RWPE1 (cell line): ENCODE data around the gene PIGM.

ENCODE experiments used
- CTCF ChIA-PET: fragments of 350-600 bp; sonication (Branson Sonifier 250); formaldehyde crosslinking; extraction: SDS; loops from one replicate; lab custom pipeline; 2021; lab: Yijun Ruan, JAX
- POLR2A ChIA-PET: fragments of 400-600 bp; formaldehyde crosslinking; extraction: SDS; loops from one replicate; lab custom pipeline; 2020; ENCODE audit warnings: antibody characterized with exemption; ENCODE audit not compliant: low non-redundant PET; lab: Yijun Ruan, JAX
- DNase-seq: peaks from one replicate; pipeline ENCODE4 v3.0.0; 2012; ENCODE audit warnings: low spot score
- H3K27ac ChIP-seq: fragments of 450-650 bp; 2 replicates; pipeline ENCODE4 v1.5.1; 2017
- TF ChIP-seq, protein P1 (sequence below): fragments of 450-650 bp; conservative IDR thresholded peaks from 2 replicates; pipeline ENCODE4 v1.5.1; 2017; ENCODE audit warnings: low read depth, mild to moderate bottlenecking

PIGM gene

DNA sequence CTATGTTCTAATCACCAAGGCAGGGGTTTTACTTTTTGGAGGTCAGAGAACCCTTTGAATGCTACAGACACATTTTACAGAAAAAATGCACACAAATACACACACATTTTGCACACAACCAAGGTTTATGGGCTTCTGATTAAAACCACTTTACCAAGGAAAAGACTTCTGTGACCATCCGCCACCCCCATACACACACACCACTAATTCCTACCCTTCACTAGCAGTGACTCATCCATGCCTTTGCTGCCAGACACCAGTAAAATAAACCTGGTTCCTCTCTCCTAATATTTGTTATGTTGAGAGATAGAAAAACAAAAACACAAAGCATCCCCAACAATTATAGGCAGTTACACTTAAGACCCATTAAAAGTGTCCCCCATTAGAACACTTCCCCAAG lies 12.9 kb downstream of the PIGM start:
- POLR2A ChIA-PET = no interaction called here
- H3K27ac ChIP-seq = no peak overlapping the region
- CTCF ChIA-PET = no interaction called here
- DNase-seq = peak; percentile 63
- TF ChIP-seq, protein P1, sequence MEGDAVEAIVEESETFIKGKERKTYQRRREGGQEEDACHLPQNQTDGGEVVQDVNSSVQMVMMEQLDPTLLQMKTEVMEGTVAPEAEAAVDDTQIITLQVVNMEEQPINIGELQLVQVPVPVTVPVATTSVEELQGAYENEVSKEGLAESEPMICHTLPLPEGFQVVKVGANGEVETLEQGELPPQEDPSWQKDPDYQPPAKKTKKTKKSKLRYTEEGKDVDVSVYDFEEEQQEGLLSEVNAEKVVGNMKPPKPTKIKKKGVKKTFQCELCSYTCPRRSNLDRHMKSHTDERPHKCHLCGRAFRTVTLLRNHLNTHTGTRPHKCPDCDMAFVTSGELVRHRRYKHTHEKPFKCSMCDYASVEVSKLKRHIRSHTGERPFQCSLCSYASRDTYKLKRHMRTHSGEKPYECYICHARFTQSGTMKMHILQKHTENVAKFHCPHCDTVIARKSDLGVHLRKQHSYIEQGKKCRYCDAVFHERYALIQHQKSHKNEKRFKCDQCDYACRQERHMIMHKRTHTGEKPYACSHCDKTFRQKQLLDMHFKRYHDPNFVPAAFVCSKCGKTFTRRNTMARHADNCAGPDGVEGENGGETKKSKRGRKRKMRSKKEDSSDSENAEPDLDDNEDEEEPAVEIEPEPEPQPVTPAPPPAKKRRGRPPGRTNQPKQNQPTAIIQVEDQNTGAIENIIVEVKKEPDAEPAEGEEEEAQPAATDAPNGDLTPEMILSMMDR = no peak

DNA sequence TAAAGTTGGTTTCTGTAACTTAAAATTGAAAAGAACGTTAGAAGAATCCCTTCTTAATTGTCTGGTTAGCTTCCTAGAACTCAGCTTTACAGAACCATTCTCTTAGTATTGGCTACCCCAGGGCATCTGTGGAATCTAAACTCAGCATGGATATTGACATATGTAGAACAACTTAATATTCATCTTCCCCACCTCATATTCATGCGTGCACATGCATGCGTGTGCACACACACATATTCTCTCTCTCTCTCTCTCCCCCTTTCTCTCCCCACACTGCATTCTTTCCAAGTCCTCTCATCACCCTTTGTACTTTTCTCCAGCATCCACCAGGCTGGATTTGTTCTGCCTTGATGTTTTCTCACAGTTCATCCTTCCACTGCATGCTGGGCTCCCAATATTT lies 13.4 kb downstream of the PIGM start:
- no peak overlapping the region for H3K27ac ChIP-seq
- DNase-seq = no peak
- TF ChIP-seq, protein P1 = no peak
- CTCF ChIA-PET = no interaction called here
- POLR2A ChIA-PET = no interaction called here

DNA sequence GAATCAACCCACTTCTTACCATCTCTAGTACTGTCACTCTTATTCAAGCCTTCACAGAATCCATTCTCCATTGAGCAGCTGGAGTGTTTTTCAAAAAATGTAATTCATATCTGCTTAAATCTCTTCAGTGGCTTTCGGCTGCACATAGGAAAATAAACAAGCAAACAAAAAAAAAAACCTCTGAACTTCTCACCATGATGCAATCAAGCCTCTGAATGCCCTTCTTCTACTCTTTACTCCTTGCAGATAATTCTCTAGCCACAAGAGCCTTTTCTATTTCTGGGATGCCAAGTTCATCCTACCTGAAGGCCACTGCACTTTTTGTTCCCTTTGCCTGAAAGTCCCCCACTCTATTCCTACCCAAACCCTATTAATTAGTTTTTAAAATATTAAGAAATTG lies 14.2 kb downstream of the PIGM start:
- TF ChIP-seq, protein P1 = no peak
- CTCF ChIA-PET = interaction anchor here (0.7 kb wide), 1 partner anchor 62 kb away, joined by 3 read pairs; no protein-coding TSS in a partner anchor
- POLR2A ChIA-PET = no interaction called here

DNA sequence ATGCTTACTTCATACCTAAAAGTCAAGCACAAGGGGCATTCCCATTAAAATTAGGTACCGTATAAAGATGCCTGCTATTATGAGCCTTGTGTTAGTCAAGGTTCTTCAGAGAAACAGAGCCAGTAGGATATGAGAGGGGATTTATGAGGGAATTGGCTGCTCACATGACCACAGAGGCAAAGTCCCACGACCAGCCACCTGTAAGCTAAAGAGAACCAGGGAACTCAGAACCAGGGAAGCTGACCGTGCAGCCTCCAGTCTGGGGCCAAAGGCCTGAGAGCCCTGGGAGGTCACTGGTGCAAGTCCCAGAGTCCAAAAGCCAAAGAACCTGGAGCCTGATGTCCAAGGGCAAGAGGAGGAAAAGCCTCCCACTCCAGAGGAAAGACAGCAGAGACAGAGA lies 20.0 kb downstream of the PIGM start:
- TF ChIP-seq, protein P1 = no peak
- no peak overlapping the region for H3K27ac ChIP-seq
- DNase-seq = no peak
- ChIA-PET CTCF (no interaction called here), POLR2A (no interaction called here)

More for the DNA sequence above, 14.2 kb downstream of the PIGM start:
- H3K27ac ChIP-seq = no peak overlapping the region
- no peak for DNase-seq

DNA sequence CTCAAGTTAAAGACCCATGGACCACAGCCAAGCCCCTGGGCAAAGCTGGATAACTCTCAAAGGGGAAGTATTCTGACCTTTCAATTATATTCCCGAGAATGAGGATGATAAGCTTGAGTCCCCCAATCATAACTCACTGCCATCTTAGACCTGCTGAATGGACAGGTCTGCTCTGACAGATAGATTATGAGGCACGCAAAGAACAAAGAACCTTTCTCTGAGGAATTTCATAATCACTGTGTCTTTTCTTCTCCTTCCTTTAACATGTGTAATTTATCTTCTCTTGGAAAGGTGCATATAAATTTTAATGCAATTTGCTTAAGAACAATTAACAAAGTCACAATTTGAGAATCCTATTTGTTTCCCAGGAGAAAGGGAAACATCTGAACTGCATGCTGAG lies 22.0 kb downstream of the PIGM start:
- no peak overlapping the region for H3K27ac ChIP-seq
- ChIA-PET POLR2A (no interaction called here), CTCF (interaction anchor here (1.2 kb wide), 1 partner anchor 73 kb away, joined by 4 read pairs; no protein-coding TSS in a partner anchor)
- TF ChIP-seq, protein P1 = no peak
- DNase-seq = no peak

DNA sequence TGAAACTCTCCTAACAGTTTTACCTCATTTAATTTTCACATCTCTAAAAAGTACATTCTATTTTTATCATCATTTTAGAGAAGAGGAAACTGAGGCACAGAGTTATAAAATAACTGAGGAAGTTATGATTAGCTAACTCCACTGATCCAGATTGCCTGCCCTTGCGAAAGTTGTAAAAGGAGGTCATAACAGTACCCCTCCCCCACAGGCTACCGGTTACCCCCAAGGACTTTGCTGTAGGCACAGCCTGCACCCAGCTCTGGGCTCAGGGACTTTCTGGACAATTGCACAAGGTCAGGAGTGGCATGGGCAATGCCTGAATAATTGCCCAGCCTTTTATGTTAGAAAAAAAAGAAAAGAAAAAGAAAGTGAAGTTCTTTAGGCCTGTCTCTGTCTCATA lies 22.7 kb downstream of the PIGM start:
- no peak for DNase-seq
- TF ChIP-seq, protein P1 = no peak
- ChIA-PET POLR2A (no interaction called here), CTCF (interaction anchor here (3.0 to 6.4 kb wide), 2 partner anchors 74 to 210 kb away, joined by 16 to 85 read pairs; no protein-coding TSS in a partner anchor)
- H3K27ac ChIP-seq = no peak overlapping the region
